NCI-H2227 (cell line): ENCODE measurements around the gene KRTAP2-1.
"Not testable (repeated sequence)": the region's sequence is repeated elsewhere in the genome, so short reads cannot be mapped to it uniquely, and the experiment has no call there.

Experiments used
- DNase-seq: peaks from one replicate; lab custom pipeline; 2025; ENCODE audit not compliant: unreplicated experiment; lab: John Stamatoyannopoulos, UW

The KRTAP2-1 gene, protein sequence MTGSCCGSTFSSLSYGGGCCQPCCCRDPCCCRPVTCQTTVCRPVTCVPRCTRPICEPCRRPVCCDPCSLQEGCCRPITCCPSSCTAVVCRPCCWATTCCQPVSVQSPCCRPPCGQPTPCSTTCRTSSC

DNA sequence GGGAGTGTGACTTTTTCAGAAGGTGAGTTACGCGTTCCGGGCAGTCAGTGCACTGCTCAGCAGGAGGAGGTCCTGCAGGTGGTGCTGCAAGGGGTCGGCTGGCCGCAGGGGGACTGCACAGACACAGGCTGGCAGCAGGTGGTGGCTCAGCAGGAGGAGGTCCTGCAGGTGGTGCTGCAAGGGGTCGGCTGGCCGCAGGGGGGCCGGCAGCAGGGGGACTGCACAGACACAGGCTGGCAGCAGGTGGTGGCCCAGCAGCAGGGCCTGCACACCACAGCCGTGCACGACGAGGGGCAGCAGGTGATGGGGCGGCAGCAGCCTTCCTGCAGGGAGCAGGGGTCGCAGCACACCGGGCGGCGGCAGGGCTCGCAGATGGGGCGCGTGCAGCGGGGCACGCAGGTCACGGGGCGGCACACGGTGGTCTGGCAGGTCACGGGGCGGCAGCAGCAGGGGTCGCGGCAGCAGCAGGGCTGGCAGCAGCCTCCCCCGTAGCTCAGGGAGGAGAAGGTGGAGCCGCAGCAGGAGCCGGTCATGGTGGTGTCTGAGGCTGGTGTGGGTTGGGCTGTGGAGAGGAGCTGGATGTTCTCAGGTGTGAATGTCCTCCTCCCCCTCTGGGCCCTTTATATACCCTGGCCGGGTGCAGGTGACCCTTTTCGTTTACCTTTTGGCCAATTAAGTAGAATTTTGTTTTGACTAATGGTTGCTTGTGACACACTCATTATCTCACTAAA is at the start of gene KRTAP2-1:
KRTAP2-1 (minus strand) TSS at position 582 of the 731 bp plus-strand sequence; CDS start at position 533, 49 bp downstream.
- DNase-seq = not testable (repeated sequence)

DNA sequence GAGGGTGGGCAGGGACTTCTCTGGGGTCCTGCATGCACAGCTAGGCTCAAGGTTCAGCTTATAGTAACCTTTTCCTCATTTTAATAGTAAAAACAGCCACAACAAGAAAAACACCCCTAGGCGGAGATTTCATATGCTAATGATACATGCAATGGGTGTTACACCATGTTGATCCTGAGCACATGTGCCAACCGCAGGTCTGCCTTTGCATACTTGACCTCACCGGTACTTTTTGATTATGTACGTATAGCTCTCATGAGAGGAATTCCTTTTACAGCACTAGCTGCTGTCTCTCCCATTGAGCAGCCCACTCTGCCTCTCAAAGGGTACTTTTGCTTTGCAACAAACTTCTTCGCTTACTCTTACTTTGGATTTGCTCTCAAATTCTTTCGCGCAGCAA is 48.9 kb upstream of the KRTAP2-1 start:
- no peak for DNase-seq

DNA sequence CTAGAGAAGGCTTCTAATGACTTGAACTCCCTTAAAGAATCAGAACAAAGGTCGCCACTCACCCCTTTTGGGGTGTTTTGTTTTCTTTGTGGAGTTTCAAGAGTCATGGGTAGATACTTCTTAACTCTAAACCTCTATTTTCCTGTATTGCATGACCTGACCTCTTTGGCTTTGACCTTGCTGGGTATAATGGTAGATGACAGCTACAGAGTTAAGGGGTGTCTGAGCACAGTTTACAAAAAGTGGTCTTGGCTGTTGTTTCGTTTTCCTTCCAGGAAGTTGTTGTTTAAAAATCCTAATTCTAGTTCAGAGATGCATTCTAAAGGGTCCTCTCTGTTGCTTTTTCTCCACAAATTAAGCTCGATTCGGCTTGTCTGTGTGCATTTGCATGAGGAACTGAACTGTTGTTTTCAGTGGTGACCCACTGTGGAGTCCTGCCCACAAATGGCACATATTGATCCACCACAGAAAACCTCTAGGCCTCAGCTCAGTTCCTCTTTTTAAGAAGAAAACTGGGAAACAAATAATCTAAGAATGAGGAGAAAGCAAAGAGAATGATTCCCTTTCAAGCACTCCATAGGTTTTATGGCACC is 41.7 kb upstream of the KRTAP2-1 start:
- DNase-seq = not testable (repeated sequence)

DNA sequence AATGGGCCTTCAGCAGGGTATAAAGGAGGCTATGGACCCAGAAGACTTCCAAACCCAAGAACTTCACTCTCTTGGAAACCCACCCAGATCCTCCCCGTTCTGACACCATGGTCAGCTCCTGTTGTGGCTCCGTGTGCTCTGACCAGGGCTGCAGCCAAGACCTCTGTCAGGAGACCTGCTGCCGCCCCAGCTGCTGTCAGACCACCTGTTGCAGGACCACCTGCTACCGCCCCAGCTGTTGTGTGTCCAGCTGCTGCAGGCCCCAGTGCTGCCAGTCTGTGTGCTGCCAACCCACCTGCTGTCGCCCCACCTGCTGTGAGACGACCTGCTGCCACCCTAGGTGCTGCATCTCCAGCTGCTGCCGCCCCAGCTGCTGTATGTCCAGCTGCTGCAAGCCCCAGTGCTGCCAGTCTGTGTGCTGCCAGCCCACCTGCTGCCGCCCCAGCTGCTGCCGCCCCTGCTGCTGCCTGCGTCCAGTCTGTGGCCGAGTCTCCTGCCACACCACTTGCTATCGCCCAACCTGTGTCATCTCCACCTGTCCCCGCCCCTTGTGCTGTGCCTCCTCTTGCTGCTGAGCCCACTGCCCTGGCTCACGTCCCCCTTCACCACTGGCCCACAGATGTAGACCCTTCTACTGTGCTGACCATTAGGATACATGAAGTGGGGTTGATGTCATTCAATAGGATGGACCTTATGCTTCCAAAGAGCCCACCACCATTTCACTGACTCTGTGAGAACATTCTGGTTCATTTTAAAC is 37.2 kb upstream of the KRTAP2-1 start, which contains the start of gene KRTAP4-7:
KRTAP4-7 (plus strand) TSS at position 51 of the 757 bp plus-strand sequence; CDS start at position 108, 57 bp downstream.
- DNase-seq = not testable (repeated sequence)

DNA sequence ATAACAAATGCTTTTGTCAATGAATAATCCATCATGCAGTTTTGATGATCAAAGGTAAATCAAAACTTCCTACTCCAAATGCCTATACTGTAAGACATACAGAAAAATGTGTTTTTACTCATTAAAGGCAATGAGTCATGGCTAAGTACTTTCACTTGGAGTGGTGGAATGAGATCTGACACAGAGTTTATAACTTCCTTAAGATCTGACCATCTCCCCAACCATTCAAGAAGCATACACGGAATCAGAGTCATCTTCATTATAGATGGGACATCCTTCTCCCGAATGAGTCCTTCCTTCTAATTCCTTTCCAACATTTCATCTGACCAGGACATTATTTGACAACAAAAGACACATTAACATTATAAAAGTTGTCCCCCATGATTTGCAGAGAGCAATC is 36.3 kb upstream of the KRTAP2-1 start:
- not testable (repeated sequence) for DNase-seq

DNA sequence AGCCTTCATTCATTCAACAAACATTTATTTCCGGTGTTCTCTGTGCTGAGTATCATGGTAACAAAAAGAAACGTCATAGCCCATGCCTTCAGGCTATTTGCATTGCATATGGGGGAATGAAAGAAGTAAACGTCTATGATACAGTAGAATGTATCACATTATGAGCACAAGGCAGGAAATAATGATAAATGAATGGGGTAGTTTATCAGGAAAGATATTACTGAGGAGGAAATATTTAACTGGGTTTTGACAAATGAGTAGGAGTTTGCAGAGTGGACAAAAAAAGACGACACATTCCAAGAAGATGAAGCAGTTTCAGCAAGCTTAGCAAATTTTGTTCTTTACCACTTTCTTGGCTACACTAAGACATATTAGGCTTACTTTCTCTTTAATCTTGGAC is 35.5 kb upstream of the KRTAP2-1 start:
- no peak for DNase-seq

DNA sequence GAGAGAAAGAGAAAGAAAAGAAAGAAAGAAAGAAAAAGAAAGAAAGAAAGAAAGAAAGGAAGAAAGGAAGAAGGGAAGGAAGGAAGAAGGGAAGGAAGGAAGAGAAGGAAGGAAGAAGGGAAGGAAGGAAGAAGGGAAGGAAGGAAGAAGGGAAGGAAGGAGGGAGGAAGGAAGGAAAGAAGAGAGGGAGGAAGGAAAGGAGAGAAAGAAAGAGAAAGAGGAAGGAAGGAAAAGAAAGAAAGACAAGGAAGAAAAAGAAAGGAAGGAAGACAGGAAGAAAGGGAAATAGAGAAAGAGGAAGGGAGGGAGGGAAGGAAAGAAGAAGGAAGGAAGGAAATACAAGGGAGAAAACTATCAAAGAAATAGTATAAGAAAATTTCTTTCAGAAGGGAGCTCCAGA is 29.7 kb upstream of the KRTAP2-1 start:
- DNase-seq = no peak

DNA sequence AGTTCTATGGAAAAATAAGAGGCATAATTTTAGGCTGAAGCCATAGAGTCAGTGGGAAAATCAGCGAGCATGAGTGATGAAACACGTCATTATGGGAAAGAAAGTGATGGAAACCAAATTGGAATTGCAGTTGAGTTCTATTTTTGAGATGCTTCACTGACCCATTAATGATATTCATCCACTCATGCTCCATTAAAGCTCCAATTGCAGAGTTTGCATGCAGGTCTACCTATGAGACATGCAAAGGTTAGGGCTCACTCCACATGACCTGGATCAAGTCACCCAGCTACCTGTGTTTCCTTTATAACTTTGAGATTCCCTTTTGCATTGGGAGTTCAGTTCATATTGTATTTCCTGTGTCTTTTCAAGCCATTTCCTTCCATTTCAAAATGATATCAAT is 26.6 kb upstream of the KRTAP2-1 start:
- no peak for DNase-seq

DNA sequence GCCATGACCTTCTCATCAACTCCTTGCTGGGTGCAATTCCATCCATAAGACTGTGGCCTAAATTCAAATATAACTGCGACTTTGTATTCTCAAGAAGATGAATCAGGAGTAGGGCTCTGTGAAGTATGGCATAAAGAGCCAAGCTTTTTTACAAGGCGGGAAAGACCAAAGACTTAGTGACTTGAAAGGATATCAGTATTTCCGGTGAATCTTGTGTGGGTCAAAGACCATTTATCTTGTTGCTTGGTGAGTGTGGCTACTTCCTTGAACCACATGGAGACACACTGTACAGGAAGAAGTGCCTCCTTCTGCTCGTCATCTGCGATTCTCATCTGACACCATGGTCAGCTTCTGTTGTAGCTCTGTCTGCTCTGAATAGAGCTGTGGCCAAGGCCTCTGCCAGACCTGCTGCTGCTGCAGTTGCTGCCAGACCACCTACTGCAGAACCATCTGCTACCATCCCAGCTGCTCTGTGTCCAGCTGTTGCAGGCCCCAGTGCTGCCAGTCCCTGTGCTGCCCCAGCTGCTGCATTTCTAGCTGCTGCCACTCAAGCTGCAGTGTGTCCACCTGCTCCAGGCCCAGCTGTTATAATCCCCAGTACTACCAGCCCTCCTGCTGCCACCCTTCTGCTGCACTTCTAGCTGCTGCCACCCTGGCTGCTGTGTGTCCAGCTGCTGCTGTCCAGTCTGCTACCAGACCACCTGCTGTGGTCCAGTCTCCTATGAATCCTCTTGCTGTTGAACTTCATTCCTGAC is 24.7 kb upstream of the KRTAP2-1 start:
- no peak for DNase-seq

DNA sequence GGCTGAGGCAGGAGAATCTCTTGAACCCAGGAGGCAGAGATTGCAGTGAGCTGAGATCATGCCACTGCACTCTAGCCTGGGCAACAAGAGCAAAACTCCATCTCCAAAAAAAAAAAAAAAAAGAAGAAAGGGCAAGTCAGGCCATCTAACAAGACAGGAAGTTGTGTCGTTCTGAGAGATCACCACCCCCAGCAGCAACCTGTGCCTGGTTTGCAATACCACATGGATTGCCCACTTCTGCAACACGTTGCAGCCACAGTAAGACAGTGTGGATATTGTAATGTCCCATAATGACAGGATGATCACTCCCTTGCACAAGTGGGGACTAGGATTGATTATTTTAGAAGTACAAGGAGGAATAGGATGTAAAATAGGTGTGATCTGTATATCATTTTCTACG is 21.9 kb upstream of the KRTAP2-1 start:
- no peak for DNase-seq

DNA sequence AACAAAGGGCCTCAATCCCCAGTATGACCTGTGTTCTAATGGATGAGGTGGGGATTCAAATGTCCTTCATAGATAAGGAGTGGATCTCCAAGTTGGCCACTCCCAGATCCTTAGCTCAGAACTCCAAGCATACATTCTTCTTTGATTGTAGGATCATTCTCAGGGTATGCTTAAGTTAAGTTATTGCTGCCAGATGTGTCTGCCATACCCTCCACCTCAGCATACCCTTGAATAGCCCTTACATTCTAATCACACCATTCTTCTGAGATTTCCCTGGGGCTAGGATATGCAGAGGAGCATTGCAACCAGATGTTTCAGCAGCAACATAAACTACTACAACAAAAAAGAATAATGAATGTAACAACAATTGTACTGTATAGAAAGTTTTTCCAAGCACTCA is 20.2 kb upstream of the KRTAP2-1 start:
- no peak for DNase-seq

DNA sequence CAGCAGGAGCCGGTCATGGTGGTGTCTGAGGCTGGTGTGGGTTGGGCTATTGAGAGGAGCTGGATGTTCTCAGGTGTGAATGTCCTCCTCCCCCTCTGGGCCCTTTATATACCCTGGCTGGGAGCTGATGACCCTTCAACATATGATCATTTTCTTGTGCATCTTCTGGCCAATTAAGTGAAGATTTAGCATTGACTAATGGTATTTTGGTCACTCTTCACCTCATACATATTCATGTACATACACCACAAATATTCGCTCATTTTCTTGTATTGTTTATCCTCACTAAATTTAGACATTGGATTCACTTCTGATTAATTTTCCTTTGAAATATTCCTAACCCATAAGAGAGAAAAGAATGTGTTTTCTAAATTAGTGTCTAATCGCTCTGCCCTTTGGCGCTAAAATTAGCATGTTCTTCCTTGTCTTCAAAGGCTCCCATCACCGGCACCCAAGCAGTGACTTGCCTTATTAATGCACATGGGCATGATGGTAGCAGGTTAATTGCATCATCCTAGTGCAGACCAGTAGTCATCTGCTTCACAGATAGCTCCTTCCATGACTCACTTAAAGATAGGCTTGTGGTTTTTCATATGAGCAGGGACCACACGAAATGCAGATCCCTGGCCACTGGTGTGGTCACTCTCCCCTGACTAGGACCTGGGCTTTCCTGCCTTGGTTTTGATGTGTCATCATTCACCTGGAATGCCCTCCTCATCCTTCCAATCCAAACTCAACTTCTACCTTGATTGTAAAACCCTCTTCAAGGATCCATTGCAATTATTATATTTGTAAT is 18.9 kb upstream of the KRTAP2-1 start, which contains the start of gene KRTAP2-4:
KRTAP2-4 (minus strand) TSS at position 51 of the 796 bp plus-strand sequence; CDS start at position 17, 34 bp downstream.
- DNase-seq = no peak

DNA sequence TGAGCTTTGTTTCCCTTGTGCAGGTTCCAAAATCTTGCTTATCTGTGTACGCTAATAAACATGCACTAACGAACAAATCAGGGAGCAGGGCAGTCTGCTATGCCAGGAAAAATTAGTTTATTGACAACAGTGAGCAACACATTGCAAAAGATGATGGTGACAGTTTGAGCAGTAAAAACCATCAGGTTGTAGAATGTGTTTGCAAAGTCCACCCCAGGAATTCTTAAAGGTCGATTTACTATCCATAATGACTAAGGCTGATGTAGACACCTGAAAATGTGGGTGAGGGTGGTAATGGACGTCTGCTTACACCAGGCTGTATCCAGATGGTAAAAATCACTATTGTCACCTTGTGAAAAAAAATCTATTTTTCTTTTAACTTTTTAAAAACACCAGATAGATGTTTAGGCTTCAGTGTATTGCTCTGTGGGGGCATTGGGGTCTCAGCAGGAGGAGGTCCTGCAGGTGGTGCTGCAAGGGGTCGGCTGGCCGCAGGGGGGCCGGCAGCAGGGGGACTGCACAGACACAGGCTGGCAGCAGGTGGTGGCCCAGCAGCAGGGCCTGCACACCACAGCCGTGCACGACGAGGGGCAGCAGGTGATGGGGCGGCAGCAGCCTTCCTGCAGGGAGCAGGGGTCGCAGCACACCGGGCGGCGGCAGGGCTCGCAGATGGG is 18.0 kb upstream of the KRTAP2-1 start:
- not testable (repeated sequence) for DNase-seq

DNA sequence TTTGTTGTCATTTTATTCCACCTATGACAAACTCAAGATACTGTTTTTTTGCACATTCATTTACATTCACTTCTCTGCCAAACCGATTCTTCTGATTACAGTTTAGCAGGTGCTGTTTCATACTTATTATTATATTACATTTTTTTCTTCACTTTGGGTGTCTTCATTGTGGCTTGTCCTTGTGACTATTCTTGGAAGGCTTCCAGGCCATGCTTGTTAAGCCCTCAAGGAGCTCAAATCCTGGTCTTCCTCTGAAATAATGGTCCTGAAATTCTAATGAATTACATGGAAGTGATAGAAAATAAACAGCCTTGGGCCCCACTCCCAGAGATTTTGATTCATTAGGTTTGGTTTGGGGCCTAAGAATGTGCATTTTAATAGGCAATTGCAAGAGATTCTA is 17.2 kb upstream of the KRTAP2-1 start:
- no peak for DNase-seq

DNA sequence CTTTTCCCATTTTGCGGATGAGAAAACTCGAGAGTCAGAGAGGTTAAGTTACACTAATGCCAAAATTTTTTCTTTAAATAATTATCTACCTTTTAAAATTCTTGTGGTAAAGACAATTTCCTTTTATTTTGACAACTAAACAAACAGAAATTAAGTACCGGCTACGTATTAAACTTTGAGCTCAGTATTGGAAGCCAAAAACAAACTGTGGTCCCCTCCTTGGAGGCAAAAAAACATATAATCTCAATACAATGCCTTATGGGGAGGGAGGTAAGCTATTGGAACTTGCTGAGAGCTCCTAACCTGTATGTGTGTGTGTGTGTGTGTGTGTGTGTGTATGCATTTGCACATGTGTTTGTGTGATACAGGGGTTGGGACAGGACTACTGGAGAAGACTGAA is 16.3 kb upstream of the KRTAP2-1 start:
- no peak for DNase-seq

DNA sequence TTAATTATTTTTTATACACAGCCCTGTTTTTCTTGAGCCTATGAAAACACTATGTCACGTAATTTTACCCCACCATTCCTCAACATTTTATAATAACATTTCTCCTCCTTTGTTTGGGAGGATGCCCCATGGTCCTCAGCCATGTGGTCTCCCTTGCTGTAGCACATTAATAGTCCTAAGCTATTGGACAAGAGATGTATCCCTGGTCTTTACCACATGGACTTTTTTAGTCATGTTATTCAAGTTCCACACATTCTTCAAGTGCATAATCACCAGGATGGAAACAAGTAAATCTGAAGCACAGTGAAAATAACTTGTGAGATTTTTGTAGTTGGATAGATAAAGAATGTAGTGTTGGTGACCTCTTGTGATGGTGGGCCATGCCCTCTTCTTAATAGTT is 14.8 kb upstream of the KRTAP2-1 start:
- DNase-seq = no peak

DNA sequence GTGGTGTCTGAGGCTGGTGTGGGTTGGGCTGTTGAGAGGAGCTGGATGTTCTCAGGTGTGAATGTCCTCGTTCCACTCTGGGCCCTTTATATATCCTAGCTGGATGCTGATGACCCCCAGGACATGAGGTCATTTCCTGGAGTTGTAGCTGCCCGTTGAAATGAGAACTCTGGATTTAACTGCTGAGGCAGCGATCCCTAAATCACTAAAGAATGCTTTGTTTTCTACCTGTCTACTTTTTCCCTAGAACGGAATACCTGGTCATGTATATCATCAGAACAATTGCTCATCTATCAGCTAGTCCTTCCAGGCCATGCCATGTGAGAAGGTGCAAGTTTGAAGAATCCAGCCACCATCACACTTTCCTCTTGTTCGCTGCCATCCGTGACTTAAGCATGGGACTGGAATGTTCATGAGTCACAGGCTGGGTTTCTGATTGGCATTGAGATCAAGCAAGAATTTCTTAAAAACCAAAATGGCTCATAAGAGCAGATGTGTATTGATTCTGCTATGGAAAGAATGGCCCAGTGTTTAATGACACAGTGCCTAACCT is 13.0 kb upstream of the KRTAP2-1 start, which contains the start of gene KRTAP2-3:
KRTAP2-3 (minus strand) TSS at position 63 of the 553 bp plus-strand sequence. CDS start 64 bp downstream, outside the sequence.
- no peak for DNase-seq

DNA sequence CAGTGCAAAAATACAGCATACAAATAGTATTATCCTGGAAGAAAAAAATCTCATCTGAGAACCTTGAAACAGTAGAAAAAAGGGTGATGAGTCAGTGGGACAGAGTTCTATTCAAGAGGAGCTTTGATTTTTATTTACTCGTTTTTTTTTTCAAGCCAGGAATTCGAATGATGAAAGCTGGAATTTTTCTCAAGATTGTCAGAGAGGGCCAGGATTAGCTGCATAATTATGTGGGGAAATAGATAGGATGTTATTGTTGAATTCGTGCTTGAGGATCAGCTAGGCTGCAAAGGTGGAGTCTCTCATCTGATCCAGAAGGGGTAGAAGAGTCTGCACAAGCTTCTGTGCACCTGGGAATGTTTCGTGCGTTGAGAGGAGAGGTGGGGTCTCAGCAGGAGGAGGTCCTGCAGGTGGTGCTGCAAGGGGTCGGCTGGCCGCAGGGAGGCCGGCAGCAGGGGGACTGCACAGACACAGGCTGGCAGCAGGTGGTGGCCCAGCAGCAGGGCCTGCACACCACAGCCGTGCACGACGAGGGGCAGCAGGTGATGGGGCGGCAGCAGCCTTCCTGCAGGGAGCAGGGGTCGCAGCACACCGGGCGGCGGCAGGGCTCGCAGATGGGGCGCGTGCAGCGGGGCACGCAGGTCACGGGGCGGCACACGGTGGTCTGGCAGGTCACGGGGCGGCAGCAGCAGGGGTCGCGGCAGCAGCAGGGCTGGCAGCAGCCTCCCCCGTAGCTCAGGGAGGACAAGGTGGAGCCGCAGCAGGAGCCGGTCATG is 12.3 kb upstream of the KRTAP2-1 start:
- DNase-seq = not testable (repeated sequence)
